HEK293 (cell line): ENCODE results near the gene MS4A15.

Experiments used
- CTCF ChIA-PET: fragments of 350-600 bp; formaldehyde crosslinking; extraction: SDS; loops from one replicate; lab custom pipeline; 2021; ENCODE audit warnings: antibody characterized with exemption; lab: Yijun Ruan, JAX
- POLR2A ChIA-PET: fragments of 300-600 bp; formaldehyde crosslinking; extraction: SDS; loops from one replicate; lab custom pipeline; 2020; ENCODE audit warnings: antibody characterized with exemption, inconsistent platforms; lab: Yijun Ruan, JAX
- H3K27ac ChIP-seq: fragments of 200-500 bp; sonication (Bioruptor generic); 2 replicates; pipeline ENCODE4 v1.5.1; 2014; ENCODE audit warnings: low read depth, low read length, control low read depth, inconsistent platforms; ENCODE audit errors: extremely low read depth
- H3K36me3 ChIP-seq, 2 experiments: fragments of 200-500 bp in 1 of 2; sonication (Bioruptor generic) in 1 of 2; 1 replicate in 1 of 2; 2 replicates in 1 of 2; pipeline ENCODE4 v1.5.1; 2014 to 2017; ENCODE audit warnings: inconsistent platforms in 2 of 2, low read length in 2 of 2; ENCODE audit not compliant: control insufficient read depth in 2 of 2, insufficient read depth in 1 of 2
- H3K4me1 ChIP-seq: fragments of 200-500 bp; sonication (Bioruptor generic); 2 replicates; pipeline ENCODE4 v1.5.1; 2014; ENCODE audit warnings: mild to moderate bottlenecking, low read length, inconsistent platforms; ENCODE audit not compliant: control insufficient read depth, insufficient read depth
- H3K4me3 ChIP-seq: 2 replicates; pipeline ENCODE4 v1.5.1; 2011; ENCODE audit warnings: low read depth, mild to moderate bottlenecking, control low read depth, low read length, moderate library complexity
- H3K9me3 ChIP-seq: fragments of 200-500 bp; sonication (Bioruptor generic); 2 replicates; pipeline ENCODE4 v1.5.1; 2014; ENCODE audit warnings: low read depth, low read length, inconsistent platforms; ENCODE audit not compliant: control insufficient read depth, insufficient read depth
- BCL6B ChIP-seq: fragments of 450-650 bp; formaldehyde crosslinking; IDR thresholded peaks from 2 replicates; pipeline ENCODE4 v1.5.1; 2017; ENCODE audit warnings: missing biosample characterization, missing genetic modification characterization
- KLF17 ChIP-seq: fragments of 450-650 bp; formaldehyde crosslinking; IDR thresholded peaks from 2 replicates; pipeline ENCODE4 v1.5.1; 2016; ENCODE audit warnings: missing biosample characterization, missing genetic modification characterization
- KLF9 ChIP-seq: fragments of 450-650 bp; formaldehyde crosslinking; IDR thresholded peaks from 2 replicates; pipeline ENCODE4 v1.5.1; 2016; ENCODE audit warnings: missing biosample characterization, missing genetic modification characterization, low read depth
- ZBTB49 ChIP-seq: fragments of 450-650 bp; formaldehyde crosslinking; IDR thresholded peaks from 2 replicates; pipeline ENCODE4 v1.5.1; 2016; ENCODE audit warnings: missing biosample characterization, missing genetic modification characterization, low read depth
- ZBTB6 ChIP-seq: fragments of 450-650 bp; formaldehyde crosslinking; IDR thresholded peaks from 2 replicates; pipeline ENCODE4 v1.5.1; 2017; ENCODE audit warnings: missing biosample characterization, missing genetic modification characterization
- ZFP37 ChIP-seq: fragments of 450-650 bp; formaldehyde crosslinking; IDR thresholded peaks from 2 replicates; pipeline ENCODE4 v1.5.1; 2016; ENCODE audit warnings: missing biosample characterization, missing genetic modification characterization
- ZNF132 ChIP-seq: fragments of 450-650 bp; formaldehyde crosslinking; IDR thresholded peaks from 2 replicates; pipeline ENCODE4 v1.5.1; 2017; ENCODE audit warnings: missing biosample characterization, missing genetic modification characterization, borderline replicate concordance
- ZNF157 ChIP-seq: fragments of 450-650 bp; formaldehyde crosslinking; IDR thresholded peaks from 2 replicates; pipeline ENCODE4 v1.5.1; 2016; ENCODE audit warnings: missing biosample characterization, missing genetic modification characterization
- ZNF214 ChIP-seq: fragments of 450-650 bp; formaldehyde crosslinking; IDR thresholded peaks from 2 replicates; pipeline ENCODE4 v1.5.1; 2017; ENCODE audit warnings: missing biosample characterization, mild to moderate bottlenecking, missing genetic modification characterization, borderline replicate concordance
- ZNF223 ChIP-seq: fragments of 450-650 bp; formaldehyde crosslinking; IDR thresholded peaks from 2 replicates; pipeline ENCODE4 v1.5.1; 2016; ENCODE audit warnings: missing biosample characterization, missing genetic modification characterization
- ZNF274 ChIP-seq, 2 experiments: fragments of 200-500 bp in 1 of 2; fragments of 450-650 bp in 1 of 2; sonication (Bioruptor generic) in 1 of 2; formaldehyde crosslinking in 1 of 2; IDR thresholded peaks; 2 replicates each; pipeline versions ENCODE4 v1.5.1 to v1.6.1; 2014 to 2016; ENCODE audit warnings: borderline replicate concordance in 1 of 2, inconsistent platforms in 1 of 2, low read length in 1 of 2, missing biosample characterization in 1 of 2, missing genetic modification characterization in 1 of 2
- ZNF311 ChIP-seq: fragments of 450-650 bp; formaldehyde crosslinking; IDR thresholded peaks from 2 replicates; pipeline ENCODE4 v1.5.1; 2017; ENCODE audit warnings: missing biosample characterization, missing genetic modification characterization, borderline replicate concordance
- ZNF433 ChIP-seq: fragments of 450-650 bp; formaldehyde crosslinking; IDR thresholded peaks from 2 replicates; pipeline ENCODE4 v1.5.1; 2016; ENCODE audit warnings: missing biosample characterization, missing genetic modification characterization, low read depth
- ZNF529 ChIP-seq: fragments of 450-650 bp; formaldehyde crosslinking; IDR thresholded peaks from 2 replicates; pipeline ENCODE4 v1.5.1; 2017; ENCODE audit warnings: missing genetic modification characterization, missing biosample characterization; ENCODE audit not compliant: insufficient replicate concordance
- ZNF544 ChIP-seq: fragments of 450-650 bp; formaldehyde crosslinking; IDR thresholded peaks from 2 replicates; pipeline ENCODE4 v1.5.0; 2017; ENCODE audit warnings: missing biosample characterization, missing genetic modification characterization
- ZNF549 ChIP-seq: fragments of 450-650 bp; IDR thresholded peaks from 2 replicates; pipeline ENCODE4 v1.5.1; 2018; ENCODE audit warnings: missing biosample characterization, missing genetic modification characterization, mild to moderate bottlenecking, inconsistent platforms, moderate library complexity
- ZNF558 ChIP-seq: fragments of 450-650 bp; formaldehyde crosslinking; IDR thresholded peaks from 2 replicates; pipeline ENCODE4 v1.5.1; 2016; ENCODE audit warnings: missing biosample characterization, missing genetic modification characterization
- ZNF600 ChIP-seq: fragments of 450-650 bp; formaldehyde crosslinking; IDR thresholded peaks from 2 replicates; pipeline ENCODE4 v1.5.1; 2016; ENCODE audit warnings: missing biosample characterization, missing genetic modification characterization
- ZNF639 ChIP-seq: fragments of 450-650 bp; formaldehyde crosslinking; IDR thresholded peaks from 2 replicates; pipeline ENCODE4 v1.5.1; 2016; ENCODE audit warnings: missing biosample characterization, missing genetic modification characterization
- ZNF677 ChIP-seq: fragments of 450-650 bp; IDR thresholded peaks from 2 replicates; pipeline ENCODE4 v1.5.0; 2018; ENCODE audit warnings: missing biosample characterization, mild to moderate bottlenecking, missing genetic modification characterization, moderate library complexity
- ZNF707 ChIP-seq: fragments of 450-650 bp; formaldehyde crosslinking; IDR thresholded peaks from 2 replicates; pipeline ENCODE4 v1.5.1; 2016; ENCODE audit warnings: missing biosample characterization, missing genetic modification characterization
- ZNF776 ChIP-seq: fragments of 450-650 bp; formaldehyde crosslinking; IDR thresholded peaks from 2 replicates; pipeline ENCODE4 v1.5.0; 2017; ENCODE audit warnings: missing biosample characterization, missing genetic modification characterization, borderline replicate concordance
- ZNF777 ChIP-seq: fragments of 450-650 bp; formaldehyde crosslinking; IDR thresholded peaks from 2 replicates; pipeline ENCODE4 v1.5.1; 2017; ENCODE audit warnings: missing biosample characterization, missing genetic modification characterization, borderline replicate concordance
- ZNF791 ChIP-seq: fragments of 450-650 bp; formaldehyde crosslinking; IDR thresholded peaks from 2 replicates; pipeline ENCODE4 v1.5.1; 2016; ENCODE audit warnings: missing biosample characterization, missing genetic modification characterization
- ZSCAN5A ChIP-seq: fragments of 450-650 bp; formaldehyde crosslinking; IDR thresholded peaks from 2 replicates; pipeline ENCODE4 v1.5.1; 2016; ENCODE audit warnings: missing biosample characterization, missing genetic modification characterization

Gene MS4A15

GRCh38 chr11:60798631-60799030 is 42.0 kb downstream of the MS4A15 start:
- POLR2A ChIA-PET: no interaction called here
- TF ChIP-seq ZBTB6 (tag by site-specific recombination): no peak
- TF ChIP-seq ZNF791 (tag by site-specific recombination): no peak
- TF ChIP-seq ZNF214: no peak
- TF ChIP-seq ZNF776 (tag by site-specific recombination): no peak
- no peak for TF ChIP-seq ZNF311 (tag by site-specific recombination)
- no peak for TF ChIP-seq ZNF223 (tag by site-specific recombination)
- no peak for TF ChIP-seq ZBTB49 (tag by site-specific recombination)
- no peak for TF ChIP-seq ZNF600 (tag by site-specific recombination)
- TF ChIP-seq ZNF132 (tag by site-specific recombination): no peak
- TF ChIP-seq ZNF549 (tag by site-specific recombination): no peak
- Histone ChIP-seq H3K27ac (no peak overlapping the region), H3K4me1 (no peaks in the 10 kb centered on the region), H3K9me3 (no peaks in the 10 kb centered on the region), H3K4me3 (no peak overlapping the region), H3K36me3 (no peaks in the 10 kb centered on the region)
- CTCF ChIA-PET: no interaction called here

GRCh38 chr11:60801194-60801593 is 44.5 kb downstream of the MS4A15 start:
- Histone ChIP-seq H3K4me3 (no peak overlapping the region), H3K9me3 (no peaks in the 10 kb centered on the region), H3K27ac (no peak overlapping the region), H3K36me3 (no peaks in the 10 kb centered on the region), H3K4me1 (no peaks in the 10 kb centered on the region)
- CTCF ChIA-PET: interaction anchor here (0.7 kb wide), 2 partner anchors 36 to 139 kb away, joined by 3 to 5 read pairs; no protein-coding TSS in a partner anchor
- POLR2A ChIA-PET: no interaction called here
- no peak for TF ChIP-seq ZNF677 (tag by site-specific recombination)
- no peak for TF ChIP-seq ZNF311 (tag by site-specific recombination)
- TF ChIP-seq ZNF639 (tag by site-specific recombination): no peak
- no peak for TF ChIP-seq ZBTB6 (tag by site-specific recombination)
- TF ChIP-seq ZNF707 (tag by site-specific recombination): no peak
- no peak for TF ChIP-seq ZFP37
- no peak for TF ChIP-seq ZNF558 (tag by site-specific recombination)
- no peak for TF ChIP-seq ZNF791 (tag by site-specific recombination)
- TF ChIP-seq ZNF544 (tag by site-specific recombination): no peak
- no peak for TF ChIP-seq BCL6B (tag by site-specific recombination)
- TF ChIP-seq ZNF274 (IDR thresholded peaks at IDR 0.05; ENCODE audit: low read length): no peak
- TF ChIP-seq ZNF274 (tag by site-specific recombination; IDR thresholded peaks at IDR 0.05; ENCODE audit: borderline replicate concordance): no peak
- TF ChIP-seq KLF9 (tag by site-specific recombination): no peak
- no peak for TF ChIP-seq ZNF157 (tag by site-specific recombination)
- TF ChIP-seq KLF17 (tag by site-specific recombination): no peak
- no peak for TF ChIP-seq ZNF433 (tag by site-specific recombination)
- no peak for TF ChIP-seq ZNF777 (tag by site-specific recombination)
- no peak for TF ChIP-seq ZSCAN5A (tag by site-specific recombination)
- TF ChIP-seq ZNF529 (tag by site-specific recombination): no peak
